ENCODE results near the gene PLEKHA1. TPM values are rescaled to one million over a fixed set of nuclear protein-coding genes. Genes with fewer than 3 reads are reported as not detected.

The PLEKHA1 gene
- total RNA-seq, 4 donors from 2014 or later, result 22.6 to 35.4 (median 32.7) TPM

DNA sequence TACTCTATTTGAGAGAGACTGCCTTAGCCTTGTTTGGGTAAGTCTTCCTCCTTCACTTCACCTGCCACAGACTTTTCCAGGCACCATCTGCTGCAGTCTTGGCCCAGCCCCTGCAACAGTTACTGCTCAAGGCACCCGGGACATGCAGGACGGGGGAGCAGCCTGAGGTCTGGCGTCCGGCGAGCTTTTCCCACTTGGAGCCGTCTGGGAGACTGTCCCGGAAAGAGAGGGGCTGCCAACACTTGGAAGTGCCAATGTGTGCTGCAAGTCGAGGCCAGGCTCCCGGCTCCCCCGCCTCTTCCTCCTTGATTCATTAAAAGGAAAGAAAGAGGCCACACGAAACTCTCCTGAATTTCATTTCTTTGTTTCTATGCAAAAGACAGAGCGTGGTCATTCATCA, 100.6 kb downstream of the PLEKHA1 start:
- TF ChIP-seq, protein P1, sequence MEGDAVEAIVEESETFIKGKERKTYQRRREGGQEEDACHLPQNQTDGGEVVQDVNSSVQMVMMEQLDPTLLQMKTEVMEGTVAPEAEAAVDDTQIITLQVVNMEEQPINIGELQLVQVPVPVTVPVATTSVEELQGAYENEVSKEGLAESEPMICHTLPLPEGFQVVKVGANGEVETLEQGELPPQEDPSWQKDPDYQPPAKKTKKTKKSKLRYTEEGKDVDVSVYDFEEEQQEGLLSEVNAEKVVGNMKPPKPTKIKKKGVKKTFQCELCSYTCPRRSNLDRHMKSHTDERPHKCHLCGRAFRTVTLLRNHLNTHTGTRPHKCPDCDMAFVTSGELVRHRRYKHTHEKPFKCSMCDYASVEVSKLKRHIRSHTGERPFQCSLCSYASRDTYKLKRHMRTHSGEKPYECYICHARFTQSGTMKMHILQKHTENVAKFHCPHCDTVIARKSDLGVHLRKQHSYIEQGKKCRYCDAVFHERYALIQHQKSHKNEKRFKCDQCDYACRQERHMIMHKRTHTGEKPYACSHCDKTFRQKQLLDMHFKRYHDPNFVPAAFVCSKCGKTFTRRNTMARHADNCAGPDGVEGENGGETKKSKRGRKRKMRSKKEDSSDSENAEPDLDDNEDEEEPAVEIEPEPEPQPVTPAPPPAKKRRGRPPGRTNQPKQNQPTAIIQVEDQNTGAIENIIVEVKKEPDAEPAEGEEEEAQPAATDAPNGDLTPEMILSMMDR (IDR thresholded peaks at IDR 0.05; ENCODE audit: low read depth), result no peak

DNA sequence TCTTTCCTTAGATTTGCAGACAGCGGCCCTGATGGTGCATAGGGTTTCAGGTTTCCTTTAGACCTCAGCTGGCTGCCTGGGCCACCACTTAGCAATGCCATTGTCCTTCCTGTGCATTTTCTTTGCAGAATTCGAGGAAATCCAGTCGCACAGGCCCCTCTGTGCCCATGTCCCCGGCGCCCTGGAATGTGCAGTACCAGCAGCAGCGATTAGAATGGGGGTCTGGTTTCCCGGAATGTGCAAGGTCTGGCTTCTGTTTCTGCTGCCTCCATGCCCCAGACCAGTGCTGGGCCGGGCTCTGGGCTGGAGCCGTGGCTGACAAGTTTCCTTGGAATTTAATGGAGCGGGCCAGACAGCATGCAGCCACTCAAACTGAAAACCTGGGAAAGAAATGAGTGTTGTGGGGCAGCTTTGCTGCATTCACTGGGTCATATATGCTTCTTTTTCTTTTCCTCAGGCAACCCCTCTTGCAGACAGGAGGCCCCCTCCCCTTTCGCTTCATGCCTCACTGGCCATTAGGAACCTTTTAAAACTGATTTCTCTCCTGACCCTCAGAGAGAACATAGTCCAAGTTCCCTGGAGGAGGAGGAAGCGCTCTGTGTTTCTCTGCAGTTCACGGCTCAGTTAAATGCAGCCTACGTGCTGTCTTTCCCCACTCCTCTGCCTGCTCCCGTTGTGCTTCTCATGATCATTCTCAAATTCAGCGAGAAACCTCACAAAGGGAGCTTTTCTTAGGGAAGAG, 101.3 kb downstream of the PLEKHA1 start:
- TF ChIP-seq, protein P1 (IDR thresholded peaks at IDR 0.05; ENCODE audit: low read depth), result no peak

- TF ChIP-seq, protein P1 (IDR thresholded peaks at IDR 0.05; ENCODE audit: low read depth), result no peak
Observed at GRCh38 chr10:122476333-122476695, 101.8 kb downstream of the PLEKHA1 start.

DNA sequence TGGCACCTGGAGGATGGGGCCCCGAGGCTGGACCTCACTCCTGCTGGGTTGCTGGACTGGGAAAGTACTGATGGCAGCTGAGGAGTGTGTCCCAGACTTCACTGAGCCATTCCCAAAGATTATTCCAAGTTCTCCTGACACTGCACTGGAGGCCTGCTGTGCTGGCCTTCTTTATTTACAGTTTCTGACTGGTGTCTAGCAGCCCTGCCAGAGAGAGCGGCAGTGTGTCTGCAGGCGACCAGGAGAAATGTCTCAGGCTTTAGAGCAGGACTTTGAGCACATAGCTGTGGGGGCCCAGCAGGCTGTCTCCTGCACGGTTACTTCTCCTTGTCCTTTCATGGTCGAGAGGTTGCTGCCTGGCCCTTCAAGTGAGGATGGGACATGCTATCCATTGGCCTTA, 102.9 kb downstream of the PLEKHA1 start:
- TF ChIP-seq, protein P1 (IDR thresholded peaks at IDR 0.05; ENCODE audit: low read depth), result no peak

GRCh38 chr10:122478971-122479370, 104.5 kb downstream of the PLEKHA1 start:
- TF ChIP-seq, protein P1 (IDR thresholded peaks at IDR 0.05; ENCODE audit: low read depth), result no peak

DNA sequence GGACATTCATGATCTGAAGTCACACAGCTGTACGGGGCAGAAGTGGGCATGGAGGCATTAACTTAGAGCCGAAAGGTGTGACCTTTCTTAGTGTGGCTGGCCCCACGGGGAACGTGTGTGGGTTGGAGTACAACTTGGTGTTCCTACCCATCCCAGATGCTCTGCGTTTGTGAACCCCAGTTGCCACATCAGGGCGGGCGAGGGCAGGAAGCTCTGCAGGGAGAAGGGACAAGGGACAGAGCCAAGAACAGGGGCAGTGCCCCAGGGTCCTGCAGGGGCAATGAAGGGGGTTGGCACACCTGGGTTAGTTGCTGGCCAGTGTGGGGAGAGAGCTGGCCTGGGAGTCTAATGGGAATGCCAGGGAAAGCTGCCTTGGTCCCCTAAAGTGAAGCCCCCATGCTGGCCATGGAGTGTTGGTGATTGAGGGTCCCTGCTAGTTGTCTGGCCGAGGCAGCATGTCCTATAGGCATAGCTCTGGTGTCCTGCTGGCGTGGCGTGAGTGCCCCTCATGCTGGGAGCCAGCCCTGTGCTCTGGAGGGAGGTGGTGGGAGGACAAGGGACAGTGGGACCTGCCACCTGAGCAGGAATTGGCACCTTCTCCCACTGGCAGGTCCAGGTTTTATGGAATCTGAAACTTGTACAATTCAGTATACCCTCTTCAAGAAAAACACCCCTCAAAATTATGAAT, 105.8 kb downstream of the PLEKHA1 start:
- TF ChIP-seq, protein P1 (IDR thresholded peaks at IDR 0.05; ENCODE audit: low read depth), result no peak

GRCh38 chr10:122481296-122482056, 107.0 kb downstream of the PLEKHA1 start:
- TF ChIP-seq, protein P1 (IDR thresholded peaks at IDR 0.05; ENCODE audit: low read depth), result no peak
